Breast epithelium (tissue), 3 donors: Measurements from ENCODE around the gene IFIT1B.

ENCODE experiments used
- CTCF ChIP-seq, 3 donors: fragments of 450-650 bp; IDR thresholded peaks; one replicate each; pipeline ENCODE4 v1.5.1; 2016 to 2017; ENCODE audit warnings: antibody characterized with exemption in 3 of 3, mild to moderate bottlenecking in 3 of 3, moderate library complexity in 3 of 3
- POLR2A ChIP-seq: fragments of 450-650 bp; IDR thresholded peaks from one replicate; pipeline ENCODE4 v1.6.1; 2016; ENCODE audit warnings: antibody characterized with exemption, mild to moderate bottlenecking, moderate library complexity

GRCh38 chr10:89330537-89331212, 47.2 kb upstream of the IFIT1B start:
- TF ChIP-seq CTCF (IDR thresholded peaks at IDR 0.05) (no peak), POLR2A (no peak)
